GM21737 (cell line): Measurements from ENCODE around the gene RGS7.
A peak's percentile ranks its signal among the peaks of the same experiment; 100 is the strongest.
"Not testable (repeated sequence)": the region's sequence is repeated elsewhere in the genome, so short reads cannot be mapped to it uniquely, and the experiment has no call there.

Experiments used
- ATAC-seq: cut with Tn5 transposase; IDR thresholded peaks from one replicate; pipeline ENCODE4 v1.9.1; 2021; ENCODE audit warnings: mild to moderate bottlenecking, moderate library complexity; ENCODE audit not compliant: unreplicated experiment

RGS7 gene

GRCh38 chr1:240743705-240744104 lies 613.3 kb downstream of the RGS7 start:
- no peak for ATAC-seq

- ATAC-seq: no peak
These were observed 617.3 kb downstream of the RGS7 start for GRCh38 chr1:240739754-240740153.

DNA sequence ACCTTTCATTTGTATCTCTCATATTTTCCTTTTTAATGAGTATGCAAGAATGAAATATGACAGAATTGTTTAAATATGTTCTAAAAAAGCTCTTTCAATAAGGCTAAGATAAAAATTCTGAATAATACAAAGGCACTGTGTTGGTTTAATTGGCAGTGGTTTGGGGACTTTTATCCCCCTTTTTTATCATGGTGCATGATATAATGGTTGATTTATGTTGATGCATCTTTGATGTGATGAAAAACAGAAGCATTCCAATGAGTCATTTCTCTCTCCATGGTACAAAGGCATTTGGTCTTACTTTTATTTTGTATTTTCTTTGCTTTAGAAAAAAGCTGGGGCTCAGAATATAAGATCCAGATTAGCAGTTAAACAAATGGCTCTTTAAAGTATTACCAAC lies 617.9 kb downstream of the RGS7 start:
- no peak for ATAC-seq

GRCh38 chr1:240737766-240738265 lies 619.2 kb downstream of the RGS7 start:
- no peak for ATAC-seq

GRCh38 chr1:240737298-240737697 lies 619.7 kb downstream of the RGS7 start:
- no peak for ATAC-seq

- ATAC-seq: not testable (repeated sequence)
These were observed 622.3 kb downstream of the RGS7 start for GRCh38 chr1:240734705-240735104.

GRCh38 chr1:240734001-240734400 lies 623.0 kb downstream of the RGS7 start:
- no peak for ATAC-seq

DNA sequence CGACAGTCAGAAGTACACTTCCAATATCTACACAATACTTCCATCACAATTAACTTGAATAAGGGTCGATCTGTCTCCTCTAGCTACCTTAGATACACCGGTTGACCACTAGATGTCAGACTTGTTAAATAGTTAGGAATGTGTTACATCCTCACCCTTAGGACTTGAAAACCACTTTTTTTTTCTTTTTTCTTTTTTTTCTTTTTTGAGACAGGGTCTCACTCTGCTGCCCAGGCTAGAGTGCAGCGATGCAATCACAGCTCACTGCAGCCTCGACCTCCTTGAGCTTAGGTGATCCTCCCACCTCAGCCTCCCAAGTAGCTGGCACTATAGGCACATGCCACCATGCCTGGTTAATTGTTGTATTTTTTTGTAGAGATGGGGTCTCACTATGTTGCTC lies 624.6 kb downstream of the RGS7 start:
- peak; percentile 62 for ATAC-seq
